ENCODE data around the gene ABCB10.
"Not testable (repeated sequence)": the region's sequence is repeated elsewhere in the genome, so short reads cannot be mapped to it uniquely, and the experiment has no call there.

ABCB10 gene

DNA sequence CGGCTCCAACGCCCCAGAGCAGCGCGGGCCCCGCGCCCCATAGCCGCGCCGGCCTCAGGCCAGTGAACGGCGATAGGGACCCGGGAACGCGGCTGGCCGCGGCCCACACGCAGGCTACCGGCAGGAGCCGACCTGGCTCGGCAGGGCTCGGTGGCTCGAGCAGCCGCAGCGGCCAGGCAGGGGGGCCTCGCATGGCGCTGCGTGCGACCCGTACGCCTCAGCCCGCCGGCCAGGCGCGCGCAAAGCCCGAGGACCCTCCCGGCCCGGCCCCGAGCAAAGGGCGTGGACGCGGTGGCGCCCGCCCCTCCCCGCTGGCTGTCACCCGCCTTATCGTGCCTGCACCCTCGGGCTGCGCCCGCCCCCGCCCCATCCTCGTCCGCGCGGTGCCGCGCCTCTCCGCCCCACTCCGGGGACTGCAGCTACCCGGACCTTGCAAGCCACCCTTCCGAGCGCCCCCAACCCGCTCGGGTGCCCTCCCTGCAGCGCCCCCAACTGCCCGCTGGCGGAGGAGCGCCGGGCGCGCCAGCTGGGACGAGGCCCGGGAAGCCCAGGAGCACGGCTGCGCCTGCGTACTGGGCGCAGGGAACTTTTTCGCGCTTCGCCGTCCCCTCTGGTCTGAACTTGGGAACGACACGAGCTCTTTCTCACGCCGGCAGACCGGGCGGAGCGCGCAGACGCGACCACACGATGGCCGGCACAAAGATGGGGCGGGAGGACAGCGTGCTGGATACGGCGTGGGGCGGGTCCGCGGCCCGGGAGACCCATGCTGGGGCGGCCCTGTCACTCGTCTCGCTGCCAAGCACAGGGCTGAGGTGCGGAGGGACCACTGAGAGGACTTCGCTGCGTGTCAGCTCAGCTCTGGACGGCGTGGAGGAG is at the start of gene ABCB10:
Gene ABCB10, minus strand, starts transcription at position 248 of the 876 bp plus-strand sequence. Its CDS starts 55 bp downstream, at position 193.
- DNase-seq, result peak; percentile 89

- no peak for DNase-seq
These were observed 48.9 kb upstream of the ABCB10 start for GRCh38 chr1:229607370-229607769.

- no peak for DNase-seq
These were observed 45.0 kb upstream of the ABCB10 start for GRCh38 chr1:229603371-229604005.

GRCh38 chr1:229600229-229600628 is 41.7 kb upstream of the ABCB10 start:
- no peak for DNase-seq

DNA sequence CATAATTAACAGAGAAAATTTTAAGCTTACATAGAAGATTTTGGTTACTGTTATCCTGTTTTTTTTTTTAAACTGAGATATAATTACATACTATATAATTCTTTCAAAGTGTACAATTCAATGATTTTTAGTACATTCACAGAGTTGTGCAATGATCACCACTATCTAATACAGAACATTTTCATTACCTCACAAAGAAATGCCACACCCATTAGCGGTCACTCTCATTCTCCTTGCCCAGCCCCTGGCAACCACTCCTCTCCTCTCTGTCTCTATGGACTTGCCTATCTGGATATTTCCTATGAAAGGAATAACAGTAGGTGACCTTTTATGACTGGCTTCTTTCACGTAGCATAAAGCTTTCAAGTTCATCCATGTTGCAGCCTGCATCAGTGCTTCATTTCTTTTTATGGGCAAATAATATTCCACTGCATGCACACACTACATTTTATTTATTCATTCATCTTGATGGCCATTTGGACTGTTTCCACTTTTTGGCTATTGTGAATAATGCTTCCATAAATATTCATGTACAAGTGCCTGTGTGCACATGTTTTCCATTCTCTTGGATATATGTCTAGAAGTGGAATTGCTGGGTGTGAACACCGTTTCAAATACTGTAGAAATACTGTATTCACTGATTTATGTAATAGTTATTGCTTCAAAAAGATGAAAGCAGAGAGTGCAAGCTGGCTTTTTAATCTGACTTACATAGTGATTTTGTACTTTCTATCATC is 40.9 kb upstream of the ABCB10 start:
- DNase-seq, result no peak

- DNase-seq, result no peak
These were observed 39.4 kb upstream of the ABCB10 start for GRCh38 chr1:229597877-229598276.

DNA sequence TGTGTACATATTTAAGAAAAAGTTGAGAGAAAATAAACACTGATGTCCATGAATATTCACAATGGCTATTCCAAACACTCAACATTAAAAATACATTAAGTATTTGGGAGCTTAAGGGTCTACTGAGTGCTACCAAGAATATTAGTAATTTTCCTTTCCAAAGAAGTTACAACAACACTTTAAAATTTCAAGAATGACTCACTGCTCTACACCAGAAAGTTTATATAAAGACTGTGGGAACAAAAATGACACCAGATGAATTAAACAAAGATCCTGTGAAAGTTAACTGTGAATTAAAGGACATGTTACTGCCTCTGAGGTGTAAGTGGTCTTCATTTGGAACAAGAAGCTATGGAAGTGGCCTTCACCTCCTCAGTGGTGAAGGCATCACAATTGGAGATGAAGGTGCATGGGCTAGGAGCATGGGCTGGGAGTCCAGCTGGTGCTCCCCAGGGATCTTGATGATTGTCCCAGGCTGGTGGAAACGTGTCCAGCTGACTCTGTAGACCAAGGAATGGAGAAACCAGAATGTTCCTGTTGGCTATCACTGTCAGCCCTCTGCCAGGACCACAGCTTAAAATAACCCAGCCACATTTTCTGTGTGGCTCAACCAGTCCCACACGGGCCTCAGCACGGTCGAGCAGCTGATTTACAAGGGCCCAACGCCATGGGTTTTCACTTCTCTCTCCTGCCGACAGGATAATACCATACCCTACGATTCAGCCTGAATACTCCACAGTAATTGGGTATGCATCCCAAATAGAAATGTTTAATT is 38.6 kb upstream of the ABCB10 start:
- no peak for DNase-seq

DNA sequence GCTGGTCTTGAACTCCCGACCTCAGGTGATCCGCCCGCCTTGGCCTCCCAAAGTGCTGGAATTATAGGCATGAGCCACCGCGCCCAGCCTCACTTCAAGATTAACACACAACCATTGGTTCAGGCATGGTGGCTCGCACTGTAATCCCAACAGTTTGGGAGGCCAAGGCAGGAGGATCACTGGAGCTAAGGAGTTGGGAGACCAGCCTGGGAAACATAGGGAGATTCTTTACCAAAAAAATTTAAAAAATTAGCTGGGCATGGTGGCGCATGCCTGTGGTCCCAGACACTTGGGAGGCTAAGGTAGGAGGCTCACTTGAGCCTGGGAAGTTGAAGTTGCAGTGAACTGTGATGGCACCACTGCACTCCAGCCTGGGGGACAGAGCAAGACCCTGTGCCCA is 37.4 kb upstream of the ABCB10 start:
- DNase-seq, result not testable (repeated sequence)

DNA sequence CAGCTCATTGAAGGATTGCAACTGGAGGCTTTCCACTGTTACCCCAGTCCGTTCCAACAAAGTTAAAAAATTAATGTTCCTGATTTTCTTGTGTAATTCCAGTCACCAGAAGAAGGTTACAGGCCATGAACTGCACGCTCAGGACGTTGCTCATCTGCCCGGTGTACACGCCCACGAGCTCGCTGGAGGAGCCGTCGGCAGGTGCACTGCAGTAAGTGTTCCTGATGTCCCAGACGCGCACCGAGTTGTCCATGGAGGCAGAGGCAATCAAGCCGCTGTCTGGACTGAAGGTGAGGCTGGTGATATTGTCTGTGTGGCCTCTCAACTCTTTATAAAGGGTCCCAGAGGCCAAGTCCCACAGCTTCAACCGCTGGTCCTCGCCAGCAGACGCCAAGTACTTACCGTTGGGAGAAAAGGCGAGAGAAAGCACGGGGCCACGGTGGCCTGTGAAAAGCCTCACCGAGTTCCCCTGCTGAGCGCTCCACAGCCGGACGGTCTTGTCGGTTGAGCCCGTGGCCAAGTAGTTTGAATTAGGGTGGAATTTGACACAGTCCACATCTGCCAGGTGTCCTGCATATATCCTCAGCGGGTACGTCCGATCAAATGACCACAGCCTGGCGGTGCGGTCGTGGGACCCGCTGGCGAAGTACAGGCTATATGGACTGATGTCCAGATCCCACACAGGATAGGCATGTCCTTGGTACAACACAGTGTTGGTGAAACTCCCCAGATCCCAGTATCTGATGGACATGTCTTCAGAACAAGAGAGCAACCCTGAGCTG is 35.9 kb upstream of the ABCB10 start:
- DNase-seq, result no peak

- no peak for DNase-seq
These were observed 35.3 kb upstream of the ABCB10 start for GRCh38 chr1:229593800-229594199.

DNA sequence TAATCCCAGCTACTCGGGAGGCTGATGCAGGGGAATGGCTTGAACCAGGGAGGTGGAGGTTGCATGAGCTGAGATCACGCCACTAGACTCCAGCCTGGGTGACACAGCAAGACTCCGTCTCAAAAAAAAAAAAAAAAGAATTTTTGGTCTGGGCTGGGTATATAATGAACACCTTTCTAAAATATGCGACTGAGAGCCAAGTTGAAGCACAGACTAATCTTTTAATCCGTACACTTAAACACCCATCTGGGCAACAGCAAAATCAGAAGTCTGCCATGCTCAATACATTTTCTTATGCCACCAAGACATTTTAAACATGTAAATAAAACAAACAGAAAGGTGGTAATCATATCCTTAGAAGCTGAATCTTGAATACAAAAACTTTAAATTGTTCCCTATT is 31.6 kb upstream of the ABCB10 start:
- DNase-seq, result no peak

DNA sequence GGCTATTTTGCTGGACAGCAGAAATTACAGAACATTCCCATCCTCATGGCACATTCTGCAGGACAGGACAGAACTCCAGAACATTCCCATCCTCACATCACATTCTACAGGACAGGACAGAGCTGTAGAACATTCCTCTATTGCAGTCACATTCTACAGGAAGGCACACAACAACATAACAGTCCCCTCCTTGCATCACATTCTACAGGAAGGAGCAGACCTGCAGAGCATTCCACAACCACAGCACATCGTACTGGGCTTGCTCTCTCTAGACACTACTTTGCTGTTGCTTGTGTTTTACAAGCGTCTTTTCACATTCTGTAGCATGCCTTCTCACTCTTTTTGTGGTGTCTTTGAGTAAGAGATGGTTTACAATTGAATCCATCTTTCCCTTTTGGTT is 26.8 kb upstream of the ABCB10 start:
- no peak for DNase-seq

DNA sequence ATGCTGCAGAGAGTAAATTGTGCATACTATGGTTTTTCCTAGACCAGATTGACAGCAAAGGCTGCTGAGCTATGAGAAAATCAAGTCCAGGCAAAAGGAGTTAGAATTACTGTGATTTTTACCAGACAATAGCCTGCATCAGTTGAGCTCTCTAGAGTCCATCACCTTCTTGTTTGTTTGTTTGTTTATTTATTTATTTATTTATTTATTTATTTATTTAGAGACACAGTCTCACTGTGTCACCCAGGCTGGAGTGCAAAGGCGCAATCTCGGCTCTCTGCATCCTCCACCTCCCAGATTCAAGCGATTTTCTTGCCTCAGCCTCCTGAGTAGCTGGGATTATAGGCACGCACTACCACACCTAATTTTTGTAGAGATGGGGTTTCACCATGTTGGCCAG is 24.2 kb upstream of the ABCB10 start:
- no peak for DNase-seq

DNA sequence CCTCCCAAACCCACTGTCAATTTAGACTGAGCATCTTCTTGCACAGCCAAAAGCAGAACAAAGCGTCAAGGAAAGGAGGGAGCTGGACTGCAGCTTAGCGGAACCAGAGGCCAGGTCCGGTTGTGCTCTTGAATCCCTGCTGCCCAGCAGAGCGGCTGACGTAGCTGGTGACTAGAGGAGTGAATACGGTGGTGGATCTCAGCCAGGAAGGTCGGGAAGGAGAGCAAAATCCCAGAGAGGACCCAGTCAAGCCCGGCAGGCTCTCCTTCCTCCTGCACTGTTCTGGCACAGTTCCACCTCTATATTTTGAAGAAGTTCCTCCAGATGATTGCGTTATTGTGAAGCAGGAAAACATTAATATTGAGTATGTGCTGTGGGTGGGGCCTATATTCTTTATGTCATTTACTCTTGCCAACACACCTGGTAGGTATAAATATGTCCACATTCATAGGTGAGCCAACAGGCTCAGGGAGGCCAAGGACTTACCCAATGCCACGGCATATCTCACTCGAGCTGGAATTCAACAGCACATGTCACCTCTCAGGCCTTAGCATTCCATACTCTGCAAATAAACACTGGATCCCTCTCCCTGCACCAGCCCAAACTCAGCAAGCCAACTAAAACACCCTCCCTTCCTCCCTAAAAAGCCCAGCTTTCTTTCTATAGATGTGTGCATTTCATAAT is 23.6 kb upstream of the ABCB10 start:
- DNase-seq, result no peak

- DNase-seq, result no peak
These were observed 23.0 kb upstream of the ABCB10 start for GRCh38 chr1:229581485-229581884.

DNA sequence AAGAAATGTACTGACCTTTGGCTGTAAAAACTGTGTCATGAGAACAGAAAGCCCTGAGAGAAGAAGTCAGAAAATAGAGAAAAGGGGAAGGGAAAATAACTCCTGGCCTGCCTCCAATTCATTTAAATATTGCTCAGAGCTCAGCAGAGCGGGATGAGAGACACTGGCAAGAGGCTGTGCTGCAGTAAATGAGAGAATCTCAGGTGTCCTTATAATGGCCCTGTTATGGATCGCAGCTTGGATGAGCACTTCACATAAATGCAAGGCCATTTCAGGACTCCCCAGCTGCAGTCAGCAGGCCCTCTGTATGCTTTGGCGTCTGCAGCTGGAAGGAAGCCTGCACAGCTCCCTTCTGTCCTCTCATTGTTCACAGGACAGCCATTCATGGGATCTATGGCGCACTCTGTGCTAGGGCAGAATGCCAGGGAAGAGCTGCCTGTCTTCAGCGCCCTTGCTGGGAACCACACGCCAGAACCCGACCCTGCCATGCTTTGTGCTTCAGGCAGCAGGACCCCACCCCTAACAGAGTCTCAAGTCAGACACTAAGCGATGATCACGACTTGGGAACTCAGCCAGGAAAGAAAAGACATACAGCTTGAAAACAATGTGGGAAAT is 20.7 kb upstream of the ABCB10 start:
- no peak for DNase-seq

GRCh38 chr1:229578168-229579058 is 19.9 kb upstream of the ABCB10 start:
- DNase-seq, result no peak

DNA sequence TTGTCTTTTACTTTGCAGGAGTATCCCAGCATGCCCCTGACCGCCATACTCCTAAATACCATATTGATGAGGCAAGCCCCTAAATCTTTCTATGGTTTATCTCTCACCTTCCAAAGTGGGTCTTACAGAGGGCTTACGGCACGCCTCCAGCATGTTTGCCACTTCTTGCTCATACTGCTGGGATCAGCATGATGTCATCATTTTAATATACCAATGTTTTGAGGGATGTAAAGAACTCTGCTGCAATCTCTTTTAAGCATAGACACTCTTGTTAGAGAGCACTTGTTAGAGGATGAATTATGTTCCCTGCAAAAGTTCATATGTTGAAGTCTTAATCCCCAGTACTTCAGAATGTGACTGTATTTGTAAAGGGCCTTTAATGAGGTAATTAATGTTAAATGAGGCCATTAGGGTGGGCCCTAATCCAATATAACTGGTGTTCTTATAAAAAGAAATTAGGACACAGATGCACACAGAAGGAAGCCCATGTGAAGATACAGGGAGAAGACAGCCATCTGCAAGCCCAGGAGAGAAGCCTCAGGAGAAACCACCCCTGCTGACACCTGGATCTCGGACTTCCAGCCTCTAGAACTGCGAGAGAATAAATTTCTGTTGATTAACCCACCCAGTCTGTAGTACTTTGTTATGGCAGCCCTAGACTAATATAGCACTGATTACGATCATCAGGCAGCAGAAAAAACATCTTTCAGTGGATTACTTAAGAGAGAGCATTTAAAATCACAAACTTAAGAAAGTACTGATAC is 16.4 kb upstream of the ABCB10 start:
- DNase-seq, result no peak

- no peak for DNase-seq
These were observed 13.8 kb upstream of the ABCB10 start for GRCh38 chr1:229572286-229572685.

Measured in activated naive CD4-positive, alpha-beta T cell treated with Interleukin-2 at 50 U/mL for 16 hours (primary cell).